ENCODE measurements around the gene PRPF6.

Gene PRPF6

GRCh38 chr20:64023361-64024140 is 42.6 kb downstream of the PRPF6 start:
- Histone ChIP-seq H3K9me3 (ENCODE audit: control insufficient read depth, insufficient read depth, low read length) (no peaks in the 10 kb centered on the region), H3K9ac (ENCODE audit: low read depth, low read length) (no peak overlapping the region), H3K4me1 (ENCODE audit: insufficient read depth, low read length) (no peaks in the 10 kb centered on the region), H3K36me3 (ENCODE audit: insufficient read depth, low read length) (peaks cover 17% of the 10 kb centered on the region)

DNA sequence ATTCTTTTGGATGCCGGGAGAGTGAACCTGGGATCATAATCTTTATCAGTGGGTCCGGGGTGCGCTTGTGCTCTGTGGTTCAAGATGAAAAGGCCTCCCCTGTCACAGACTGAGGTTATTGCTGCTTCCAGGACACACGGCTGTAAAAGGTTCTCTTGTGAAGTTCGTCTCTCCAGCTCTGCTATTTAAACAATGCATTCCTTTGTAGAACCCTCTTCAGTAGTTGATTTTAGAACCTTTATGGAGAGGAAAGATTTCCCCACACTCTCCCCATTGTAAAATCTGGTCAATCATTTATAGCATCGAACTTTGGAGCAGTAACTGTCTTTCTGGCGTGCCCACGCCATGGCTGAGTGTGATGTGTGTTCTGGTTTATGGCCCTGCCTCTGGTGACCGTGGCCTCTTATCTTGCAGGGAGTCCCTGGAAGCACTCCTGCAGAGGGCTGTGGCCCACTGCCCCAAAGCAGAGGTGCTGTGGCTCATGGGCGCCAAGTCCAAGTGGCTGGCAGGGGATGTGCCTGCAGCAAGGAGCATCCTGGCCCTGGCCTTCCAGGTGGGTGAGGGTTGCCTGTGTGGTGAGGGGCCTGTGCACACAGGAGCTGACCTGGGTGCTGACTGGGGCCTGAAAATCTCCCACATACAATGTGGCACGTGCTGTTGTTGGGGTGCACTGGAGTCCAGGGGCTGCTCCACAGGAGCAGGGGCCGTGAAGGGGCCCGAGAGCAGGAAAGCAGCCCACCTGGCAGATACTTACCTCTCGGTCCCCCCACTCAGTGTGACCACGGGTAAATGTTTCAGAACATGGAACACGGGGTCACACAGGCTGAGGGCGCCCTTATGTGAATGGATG is 43.4 kb downstream of the PRPF6 start:
- Histone ChIP-seq H3K9ac (ENCODE audit: low read depth, low read length) (no peak overlapping the region), H3K4me1 (ENCODE audit: insufficient read depth, low read length) (no peaks in the 10 kb centered on the region), H3K9me3 (ENCODE audit: control insufficient read depth, insufficient read depth, low read length) (no peaks in the 10 kb centered on the region), H3K36me3 (ENCODE audit: insufficient read depth, low read length) (peaks cover 18% of the 10 kb centered on the region)

GRCh38 chr20:64025101-64025825 is 44.3 kb downstream of the PRPF6 start:
- Histone ChIP-seq H3K4me1 (ENCODE audit: insufficient read depth, low read length) (no peaks in the 10 kb centered on the region), H3K36me3 (ENCODE audit: insufficient read depth, low read length) (peaks cover 18% of the 10 kb centered on the region)

GRCh38 chr20:64025826-64026412 is 45.0 kb downstream of the PRPF6 start:
- Histone ChIP-seq H3K9me3 (ENCODE audit: control insufficient read depth, insufficient read depth, low read length) (no peaks in the 10 kb centered on the region), H3K4me1 (ENCODE audit: insufficient read depth, low read length) (no peaks in the 10 kb centered on the region), H3K9ac (ENCODE audit: low read depth, low read length) (no peak overlapping the region), H3K36me3 (ENCODE audit: insufficient read depth, low read length) (peaks cover 18% of the 10 kb centered on the region)

More at GRCh38 chr20:64025101-64025825, 44.3 kb downstream of the PRPF6 start:
- no peak overlapping the region for H3K9ac ChIP-seq (ENCODE audit: low read depth, low read length)
- H3K9me3 ChIP-seq (ENCODE audit: control insufficient read depth, insufficient read depth, low read length): no peaks in the 10 kb centered on the region

- Histone ChIP-seq H3K9ac (ENCODE audit: low read depth, low read length) (no peak overlapping the region), H3K36me3 (ENCODE audit: insufficient read depth, low read length) (peaks cover 9% of the 10 kb centered on the region)
Observed at GRCh38 chr20:64027981-64028685, 47.2 kb downstream of the PRPF6 start.

DNA sequence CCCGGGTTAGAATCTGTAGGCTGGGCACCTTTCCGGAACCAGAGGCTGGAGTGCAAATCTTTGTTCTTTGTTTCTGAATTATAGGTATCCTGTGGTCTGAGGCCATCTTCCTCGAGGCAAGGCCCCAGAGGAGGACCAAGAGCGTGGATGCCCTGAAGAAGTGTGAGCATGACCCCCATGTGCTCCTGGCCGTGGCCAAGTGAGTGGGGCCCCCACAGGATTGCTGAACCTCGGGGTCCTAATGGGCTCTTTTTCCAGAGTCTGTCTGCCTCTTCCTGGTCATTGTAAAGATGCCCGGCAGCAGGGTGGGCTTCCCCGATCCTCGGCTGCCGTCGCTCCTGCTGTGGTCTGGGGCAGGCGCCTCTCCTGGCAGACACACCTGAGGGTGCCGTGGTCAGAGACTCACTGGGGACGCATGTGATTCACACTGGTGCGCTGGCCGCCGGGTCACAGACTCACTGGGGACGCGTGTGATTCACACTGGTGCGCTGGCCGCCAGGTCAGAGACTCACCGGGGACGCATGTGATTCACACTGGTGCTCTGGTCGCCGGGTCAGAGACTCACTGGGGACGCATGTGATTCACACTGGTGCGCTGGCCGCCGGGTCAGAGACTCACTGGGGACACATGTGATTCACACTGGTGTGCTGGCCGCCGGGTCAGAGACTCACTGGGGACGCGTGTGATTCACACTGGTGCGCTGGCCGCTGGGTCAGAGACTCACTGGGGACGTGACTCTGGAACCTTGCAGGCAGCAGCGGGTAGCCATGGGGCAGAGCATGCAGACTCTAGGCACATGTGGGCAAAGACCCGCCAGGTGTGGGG is 48.6 kb downstream of the PRPF6 start:
- Histone ChIP-seq H3K9me3 (ENCODE audit: control insufficient read depth, insufficient read depth, low read length) (no peaks in the 10 kb centered on the region), H3K36me3 (ENCODE audit: insufficient read depth, low read length) (peaks cover 5% of the 10 kb centered on the region; the same call in 1 of the 2 replicates), H3K9ac (ENCODE audit: low read depth, low read length) (no peak overlapping the region), H3K4me1 (ENCODE audit: insufficient read depth, low read length) (no peaks in the 10 kb centered on the region)

More at GRCh38 chr20:64027981-64028685, 47.2 kb downstream of the PRPF6 start:
- H3K9me3 ChIP-seq (ENCODE audit: control insufficient read depth, insufficient read depth, low read length): no peaks in the 10 kb centered on the region
- no peaks in the 10 kb centered on the region for H3K4me1 ChIP-seq (ENCODE audit: insufficient read depth, low read length)

GRCh38 chr20:64030371-64031134 is 49.6 kb downstream of the PRPF6 start:
- H3K4me1 ChIP-seq (ENCODE audit: insufficient read depth, low read length): no peaks in the 10 kb centered on the region; the same call in 1 of the 2 replicates
- no peaks in the 10 kb centered on the region for H3K9me3 ChIP-seq (ENCODE audit: control insufficient read depth, insufficient read depth, low read length)
- H3K9ac ChIP-seq (ENCODE audit: low read depth, low read length): no peak overlapping the region
- peaks cover 5% of the 10 kb centered on the region; the same call in 1 of the 2 replicates for H3K36me3 ChIP-seq (ENCODE audit: insufficient read depth, low read length)

- H3K9ac ChIP-seq (ENCODE audit: low read depth, low read length): no peak overlapping the region
- no peaks in the 10 kb centered on the region for H3K9me3 ChIP-seq (ENCODE audit: control insufficient read depth, insufficient read depth, low read length)
- H3K4me1 ChIP-seq (ENCODE audit: insufficient read depth, low read length): peaks cover 11% of the 10 kb centered on the region; the same call in 1 of the 2 replicates
- H3K36me3 ChIP-seq (ENCODE audit: insufficient read depth, low read length): peaks cover 5% of the 10 kb centered on the region; the same call in 1 of the 2 replicates
Observed at GRCh38 chr20:64031822-64032314, 50.9 kb downstream of the PRPF6 start.

DNA sequence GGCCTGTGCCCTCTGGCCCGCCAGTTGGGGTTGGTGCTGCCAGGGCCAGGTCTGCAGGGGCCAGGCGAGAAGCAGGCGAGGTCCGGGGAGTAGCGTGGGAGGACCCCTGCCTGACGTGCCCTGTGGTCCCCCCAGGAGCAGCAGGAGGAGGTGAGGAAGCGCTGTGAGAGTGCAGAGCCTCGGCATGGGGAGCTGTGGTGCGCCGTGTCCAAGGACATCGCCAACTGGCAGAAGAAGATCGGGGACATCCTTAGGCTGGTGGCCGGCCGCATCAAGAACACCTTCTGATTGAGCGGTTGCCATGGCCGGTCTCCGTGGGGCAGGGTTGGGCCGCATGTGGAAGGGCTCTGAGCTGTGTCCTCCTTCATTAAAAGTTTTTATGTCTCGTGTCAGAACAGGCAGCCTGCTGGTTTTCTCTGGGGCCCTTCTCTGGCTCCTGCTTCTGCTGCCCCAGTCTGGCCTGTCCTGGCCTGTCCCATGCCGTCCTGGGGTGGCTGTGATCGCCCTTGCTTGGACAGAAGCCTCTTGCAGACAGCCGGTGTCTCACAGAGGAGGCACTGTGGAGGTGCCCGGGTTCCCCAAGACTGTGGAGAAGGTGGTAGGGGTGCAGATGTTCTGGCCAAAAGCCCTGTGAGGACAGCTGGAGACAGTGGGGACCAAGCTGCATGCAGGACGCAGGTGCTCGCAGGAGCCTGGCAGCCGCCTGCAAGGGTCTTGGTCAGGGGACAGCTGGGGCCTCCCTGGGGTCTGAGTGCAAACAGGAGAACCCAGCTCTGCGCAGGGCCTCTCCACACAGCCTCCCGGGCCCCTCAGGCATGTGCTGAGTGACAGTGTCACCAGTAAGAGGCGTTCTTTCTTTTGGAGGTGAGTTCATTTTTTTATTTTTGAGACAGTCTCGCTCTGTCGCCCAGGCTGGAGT is 52.0 kb downstream of the PRPF6 start:
- Histone ChIP-seq H3K4me1 (ENCODE audit: insufficient read depth, low read length) (peaks cover 11% of the 10 kb centered on the region; the same call in 1 of the 2 replicates), H3K9me3 (ENCODE audit: control insufficient read depth, insufficient read depth, low read length) (no peaks in the 10 kb centered on the region), H3K36me3 (ENCODE audit: insufficient read depth, low read length) (peaks cover 3% of the 10 kb centered on the region; the same call in 1 of the 2 replicates), H3K9ac (ENCODE audit: low read depth, low read length) (no peak overlapping the region)

GRCh38 chr20:64033981-64034493 is 53.1 kb downstream of the PRPF6 start:
- H3K36me3 ChIP-seq (ENCODE audit: insufficient read depth, low read length): no peaks in the 10 kb centered on the region; the same call in 1 of the 2 replicates
- H3K9me3 ChIP-seq (ENCODE audit: control insufficient read depth, insufficient read depth, low read length): no peaks in the 10 kb centered on the region

More at GRCh38 chr20:64033981-64034493, 53.1 kb downstream of the PRPF6 start:
- H3K4me1 ChIP-seq (ENCODE audit: insufficient read depth, low read length): peaks cover 11% of the 10 kb centered on the region; the same call in 1 of the 2 replicates
- no peak overlapping the region for H3K9ac ChIP-seq (ENCODE audit: low read depth, low read length)
